ENCODE measurements around the gene HEBP1.
"Not testable (repeated sequence)": the region's sequence is repeated elsewhere in the genome, so short reads cannot be mapped to it uniquely, and the experiment has no call there.

Gene HEBP1, protein sequence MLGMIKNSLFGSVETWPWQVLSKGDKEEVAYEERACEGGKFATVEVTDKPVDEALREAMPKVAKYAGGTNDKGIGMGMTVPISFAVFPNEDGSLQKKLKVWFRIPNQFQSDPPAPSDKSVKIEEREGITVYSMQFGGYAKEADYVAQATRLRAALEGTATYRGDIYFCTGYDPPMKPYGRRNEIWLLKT

DNA sequence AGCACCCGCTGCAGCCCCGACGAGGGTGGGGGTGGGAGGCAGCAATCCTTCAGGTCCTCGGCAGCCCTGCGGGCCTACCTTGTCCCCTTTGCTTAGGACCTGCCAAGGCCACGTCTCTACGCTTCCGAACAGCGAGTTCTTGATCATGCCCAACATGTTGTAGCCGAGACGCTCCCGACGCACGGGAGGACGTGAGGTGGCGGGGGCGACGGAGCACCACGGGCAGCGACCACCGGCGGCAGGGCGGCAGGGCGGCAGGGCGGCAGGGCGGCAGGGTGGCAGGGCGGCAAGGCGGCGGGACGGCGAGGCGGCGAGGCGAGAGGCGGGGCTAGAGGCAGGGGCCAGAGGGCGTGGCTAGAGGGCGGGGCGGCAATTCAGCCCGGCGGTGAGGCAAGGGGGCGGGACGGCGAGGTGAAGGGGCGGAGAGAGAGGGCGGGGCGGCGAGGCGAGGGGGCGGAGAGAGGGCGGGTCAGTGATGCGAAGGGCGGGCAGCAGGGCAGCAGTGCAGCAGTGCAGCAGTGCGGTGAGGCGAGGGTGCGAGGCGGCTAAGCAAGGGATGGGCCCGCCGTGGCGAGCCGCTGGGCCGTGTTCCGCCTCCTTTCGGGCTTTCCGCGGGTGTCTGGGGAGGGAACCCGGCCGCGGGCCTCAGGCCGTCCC is at the start of gene HEBP1:
HEBP1 (minus strand) TSS at position 307 of the 657 bp plus-strand sequence; CDS start at position 156, 151 bp downstream.
- DNase-seq: peak; percentile 99

DNA sequence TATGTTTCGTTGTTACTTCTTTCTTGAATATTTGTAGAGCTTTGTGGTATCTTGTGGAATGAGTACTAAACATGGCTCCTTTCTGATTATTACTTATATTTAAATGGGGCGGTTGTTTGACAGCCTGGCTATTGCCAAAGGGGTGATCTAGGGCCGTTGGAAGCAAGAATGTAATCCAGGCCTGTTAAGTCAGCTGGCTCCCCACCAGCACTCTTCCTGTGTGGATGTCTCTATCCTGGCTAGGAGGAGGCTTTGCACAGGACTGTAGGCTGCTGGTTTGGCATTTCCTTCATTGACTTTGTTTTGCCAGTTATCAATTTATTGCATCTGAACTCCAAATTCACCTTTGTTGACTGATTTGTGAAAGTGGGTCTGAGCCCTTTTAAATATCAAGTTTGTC is 49.8 kb upstream of the HEBP1 start:
- no peak for DNase-seq

DNA sequence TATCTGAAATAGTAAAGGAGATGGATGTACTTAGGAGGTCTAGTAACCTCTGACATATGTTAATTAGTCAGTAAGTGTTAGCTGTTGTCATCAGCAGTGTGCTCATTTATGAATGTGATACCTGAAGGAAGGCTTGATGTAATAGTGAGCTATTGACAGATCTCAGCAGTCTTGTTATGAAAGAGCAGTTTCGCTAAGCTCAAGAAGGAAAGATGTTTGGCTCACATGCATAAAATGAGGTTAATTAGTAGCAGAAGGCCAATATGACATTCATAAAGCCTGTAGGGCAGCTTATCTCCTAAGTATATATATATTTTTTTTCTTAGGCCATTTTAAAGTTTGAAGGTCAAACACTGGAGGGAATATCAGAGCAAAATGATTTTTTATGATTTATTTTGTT is 46.9 kb upstream of the HEBP1 start:
- no peak for DNase-seq

DNA sequence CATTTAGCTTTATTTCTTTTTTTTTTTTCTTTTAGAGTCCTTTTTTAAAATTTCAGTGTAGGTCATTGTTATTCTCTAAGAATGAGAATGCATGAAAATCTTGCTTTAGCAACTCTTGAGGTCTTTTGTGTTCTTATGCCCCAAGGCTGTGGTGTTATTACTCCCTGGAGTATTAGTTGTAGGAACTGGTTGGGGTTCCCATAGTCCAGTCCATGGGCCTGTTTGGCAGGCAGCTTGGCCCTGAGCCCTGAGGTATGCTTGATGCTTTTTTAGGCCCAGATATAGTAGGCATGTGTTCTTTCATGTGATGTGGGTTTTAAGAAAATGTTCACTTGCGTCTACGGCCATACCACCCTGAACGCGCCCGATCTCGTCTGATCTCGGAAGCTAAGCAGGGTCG is 45.8 kb upstream of the HEBP1 start:
- no peak for DNase-seq

DNA sequence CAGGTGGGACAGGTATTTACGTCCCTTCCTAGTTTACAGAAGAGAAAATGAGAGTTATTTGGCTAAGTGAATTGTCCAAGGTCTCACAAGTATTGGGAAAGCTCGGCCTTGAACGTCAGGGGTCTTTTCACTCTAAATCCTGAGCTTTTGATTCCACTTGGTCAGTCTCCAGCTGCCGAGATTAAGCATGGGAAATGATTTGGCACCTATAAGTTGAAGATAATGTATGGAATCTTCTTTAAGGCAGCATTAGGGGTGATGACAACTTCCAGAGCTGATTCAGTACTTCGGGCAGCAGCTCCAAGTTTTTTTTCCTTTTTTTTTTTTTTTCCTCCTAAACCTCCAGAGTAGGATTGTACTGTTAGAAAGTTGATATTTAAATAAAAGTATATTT is 44.8 kb upstream of the HEBP1 start:
- no peak for DNase-seq

DNA sequence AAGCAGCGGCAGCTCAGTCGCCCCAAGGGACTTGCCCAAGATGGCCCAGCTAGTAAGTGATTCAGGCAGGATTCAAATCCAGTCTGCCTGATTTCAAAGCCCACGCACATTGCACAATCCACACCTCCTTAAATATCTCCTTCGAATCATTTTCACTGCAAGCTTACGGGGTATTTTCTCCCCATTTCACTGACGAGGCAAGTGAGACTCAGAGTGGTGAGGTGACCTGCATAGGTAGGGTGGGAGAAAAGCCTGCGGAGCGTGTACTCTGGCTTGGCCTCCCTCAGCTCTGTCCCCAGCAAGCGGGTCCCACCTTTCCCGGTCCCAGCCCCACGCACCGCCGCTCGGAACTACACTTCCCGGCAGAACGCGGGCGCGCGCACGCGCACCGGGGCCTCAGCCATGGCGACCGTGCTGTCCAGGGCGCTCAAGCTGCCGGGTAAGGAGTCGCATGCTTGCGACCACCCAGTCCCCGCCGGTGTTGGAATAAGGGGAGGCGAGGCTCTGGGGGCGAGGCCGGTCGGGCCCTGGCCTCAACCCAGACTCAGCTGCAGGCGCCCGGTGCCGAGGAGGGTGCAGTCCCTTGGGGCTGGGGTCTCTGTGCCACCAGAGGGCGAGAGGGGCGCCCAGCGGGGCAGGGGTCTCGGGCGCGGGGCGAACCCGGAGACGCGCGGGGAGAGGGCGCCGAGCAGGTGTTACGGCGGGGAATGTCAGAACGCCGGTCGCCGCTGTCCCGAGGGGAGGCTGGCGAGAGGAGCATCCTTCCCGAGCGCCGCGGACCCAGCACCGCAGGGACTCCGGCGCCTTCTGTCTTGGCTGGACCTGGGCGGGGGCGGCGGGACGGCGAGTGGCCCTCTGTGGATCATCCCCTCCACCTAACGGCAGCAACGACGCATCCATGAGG is 44.2 kb upstream of the HEBP1 start, which contains the start of gene FAM234B:
FAM234B (plus strand) TSS at position 380 of the 904 bp plus-strand sequence; CDS start at position 403, 23 bp downstream.
- DNase-seq: peak; percentile 89

DNA sequence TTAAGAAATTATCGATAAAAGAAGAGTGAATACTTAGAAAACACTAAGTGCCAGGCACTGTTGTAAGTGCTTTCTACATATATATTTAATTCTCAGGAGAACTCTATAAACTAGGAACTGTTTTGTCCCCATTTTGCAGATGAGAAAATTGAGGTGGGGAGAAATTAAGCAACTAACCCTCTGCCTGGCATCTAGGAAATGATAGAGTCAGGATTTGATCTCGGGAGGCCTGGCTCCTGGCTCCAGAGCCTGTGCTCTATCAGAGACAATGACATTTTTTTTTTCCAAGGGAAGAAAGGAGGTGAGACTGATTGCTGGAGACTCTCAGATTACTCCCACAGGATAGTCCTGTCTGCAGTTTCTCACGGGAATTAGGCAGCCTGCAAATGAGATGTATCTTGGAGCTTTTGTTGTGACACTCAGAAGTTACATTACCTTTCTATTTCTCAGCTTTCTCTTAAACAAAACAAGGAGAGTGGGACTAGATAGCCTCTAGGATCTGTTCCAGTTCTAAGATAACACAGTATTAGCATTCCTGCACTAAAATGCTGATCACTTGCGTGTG is 42.7 kb upstream of the HEBP1 start:
- DNase-seq: no peak

DNA sequence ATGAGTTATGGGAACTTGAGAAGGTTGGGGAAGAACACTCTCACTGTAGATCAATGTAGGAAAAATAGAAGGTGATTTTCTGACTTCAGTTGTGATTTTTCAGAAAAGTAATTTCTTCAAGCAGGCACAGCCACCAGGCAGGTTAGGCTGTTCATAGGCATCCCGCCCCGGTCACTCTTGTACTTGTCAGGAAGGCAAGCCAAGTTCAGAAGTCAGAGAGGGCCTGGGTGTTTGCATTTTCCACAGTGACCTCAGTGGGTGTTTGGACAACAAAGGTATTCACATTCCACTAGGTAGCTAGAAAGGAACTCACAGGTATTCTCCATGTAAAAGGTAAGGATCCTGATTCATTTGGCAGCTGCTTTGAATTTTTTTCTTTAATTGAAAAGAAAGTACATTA is 41.2 kb upstream of the HEBP1 start:
- no peak for DNase-seq

DNA sequence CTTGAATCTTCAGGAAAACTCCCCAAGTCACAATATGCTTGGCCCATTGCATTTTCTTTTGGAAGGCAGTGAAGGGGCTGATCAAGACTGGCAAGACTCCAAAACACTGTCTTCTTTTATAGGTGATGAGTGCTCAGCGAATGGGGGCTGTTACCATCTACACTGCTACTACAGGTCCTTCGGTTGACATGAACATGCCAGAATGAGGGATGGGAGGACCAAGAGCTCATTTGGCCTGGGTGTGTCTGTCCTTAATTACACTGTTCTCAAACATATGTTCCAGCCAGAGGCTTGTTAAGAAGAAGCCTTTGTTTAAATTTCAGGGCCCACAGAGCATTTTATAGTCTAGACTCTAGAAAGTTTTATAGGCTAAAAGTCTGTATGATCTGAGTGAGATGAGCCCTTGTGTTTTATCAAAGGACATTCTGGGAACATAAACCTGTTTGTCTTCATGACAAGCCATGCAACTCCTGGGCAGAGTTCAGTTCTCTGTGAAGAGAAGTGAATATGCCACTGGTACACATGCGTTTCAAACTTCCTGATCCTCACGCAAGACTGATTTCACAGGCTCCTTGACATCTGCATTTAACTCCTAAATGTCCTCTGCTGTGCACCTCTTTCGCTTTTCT is 39.4 kb upstream of the HEBP1 start:
- no peak for DNase-seq

DNA sequence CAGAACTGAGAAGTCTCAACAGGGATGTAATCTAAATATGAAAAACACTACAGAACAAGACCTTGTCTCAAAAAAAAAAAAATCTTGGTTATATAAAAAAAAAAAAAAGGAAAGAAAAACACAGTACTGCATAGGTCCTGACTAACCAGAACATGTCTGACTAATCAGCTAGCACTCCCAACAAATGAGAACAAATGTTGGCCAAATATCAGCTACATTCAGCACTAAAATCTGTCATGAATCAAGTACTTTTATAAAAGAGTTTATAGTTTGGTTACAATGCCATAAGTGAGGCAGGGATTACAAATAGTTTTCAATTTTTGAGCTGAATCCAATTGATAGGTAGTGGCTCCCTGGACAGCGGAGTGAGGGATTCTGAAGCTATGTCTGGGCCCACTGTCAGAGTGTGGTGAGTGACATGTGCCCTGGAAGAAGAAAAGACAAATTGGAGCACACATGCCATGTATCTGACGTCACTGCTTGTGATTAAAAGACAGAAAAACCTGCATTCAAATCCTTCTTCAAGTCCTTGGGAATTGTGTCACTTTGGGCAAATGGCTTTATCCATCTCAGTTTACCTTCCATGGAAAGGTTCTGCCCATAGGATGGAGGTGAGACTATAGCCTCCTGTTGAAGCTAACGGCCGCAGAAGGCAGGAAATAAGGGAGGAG is 38.6 kb upstream of the HEBP1 start:
- no peak for DNase-seq

DNA sequence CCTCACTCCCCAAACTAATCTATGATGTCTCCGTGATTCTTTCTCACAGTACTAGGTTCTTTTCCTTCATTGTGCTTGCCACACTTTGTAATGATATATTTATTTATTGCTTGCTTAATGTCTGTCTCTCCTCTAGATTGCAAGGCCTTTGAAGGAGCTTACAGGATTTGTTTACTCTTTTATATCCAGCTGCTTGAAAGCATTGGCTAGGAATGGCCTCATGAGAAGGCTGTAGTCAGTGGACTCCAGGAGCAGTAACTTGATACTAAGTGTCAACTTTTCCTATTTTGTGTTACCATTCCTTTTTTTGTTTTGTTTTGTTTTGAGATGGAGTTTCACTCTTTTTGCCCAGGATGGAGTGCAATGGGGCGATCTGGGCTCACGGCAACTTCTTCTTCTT is 36.8 kb upstream of the HEBP1 start:
- no peak for DNase-seq

DNA sequence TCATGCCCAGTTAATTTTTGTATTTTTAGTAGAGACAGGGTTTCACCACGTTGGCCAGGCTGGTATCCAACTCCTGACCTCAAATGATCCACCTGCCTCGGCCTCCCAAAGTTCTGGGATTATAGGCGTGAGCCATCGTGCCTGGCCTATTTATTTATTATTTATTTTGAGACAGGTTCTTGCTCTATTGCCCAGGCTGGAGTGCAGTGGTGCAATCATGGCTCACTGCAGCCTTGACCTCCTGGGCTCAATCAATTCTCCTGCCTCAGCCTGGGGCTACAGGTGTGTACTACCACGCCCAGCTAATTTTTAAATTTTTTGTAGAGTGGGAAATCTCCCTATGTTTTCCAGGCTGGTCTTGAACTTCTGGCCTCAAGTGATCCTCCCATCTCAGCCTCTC is 35.3 kb upstream of the HEBP1 start:
- DNase-seq: not testable (repeated sequence)

DNA sequence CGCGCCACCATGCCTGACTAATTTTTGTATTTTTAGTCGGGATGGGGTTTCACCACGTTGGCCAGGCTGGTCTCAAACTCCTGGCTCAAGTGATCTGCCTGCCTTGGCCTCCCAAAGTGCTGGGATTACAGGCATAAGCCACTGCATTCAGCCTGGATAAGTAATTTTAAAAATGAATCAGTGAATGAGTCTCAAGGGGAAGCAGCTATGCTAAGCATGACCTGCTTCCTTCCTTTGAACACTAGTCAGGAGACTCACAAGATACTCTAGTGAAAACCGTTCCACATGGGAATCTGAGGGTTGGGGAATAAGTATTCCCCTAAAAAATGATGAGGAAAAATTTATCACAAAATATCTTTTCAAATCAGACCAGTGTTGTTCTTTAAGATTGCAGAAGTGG is 33.4 kb upstream of the HEBP1 start:
- DNase-seq: no peak

DNA sequence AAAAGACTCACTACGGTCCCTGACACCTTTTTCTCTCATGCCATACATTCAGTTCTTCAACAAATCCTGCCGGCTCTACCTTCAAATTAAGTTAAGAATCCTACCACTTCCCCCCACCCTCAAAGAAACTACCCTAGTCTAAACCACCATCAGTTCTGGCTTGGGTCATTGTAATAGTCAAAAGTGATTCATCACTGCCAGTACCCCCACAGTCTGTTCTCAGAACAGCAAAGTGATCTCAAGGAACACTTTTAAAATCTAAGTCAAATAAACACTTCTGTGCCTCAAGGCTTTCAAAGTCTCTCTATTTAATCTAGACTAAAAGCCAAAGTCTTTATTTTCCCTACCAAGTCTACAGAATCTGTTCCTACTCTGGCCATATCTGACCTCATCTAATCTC is 32.1 kb upstream of the HEBP1 start:
- no peak for DNase-seq

DNA sequence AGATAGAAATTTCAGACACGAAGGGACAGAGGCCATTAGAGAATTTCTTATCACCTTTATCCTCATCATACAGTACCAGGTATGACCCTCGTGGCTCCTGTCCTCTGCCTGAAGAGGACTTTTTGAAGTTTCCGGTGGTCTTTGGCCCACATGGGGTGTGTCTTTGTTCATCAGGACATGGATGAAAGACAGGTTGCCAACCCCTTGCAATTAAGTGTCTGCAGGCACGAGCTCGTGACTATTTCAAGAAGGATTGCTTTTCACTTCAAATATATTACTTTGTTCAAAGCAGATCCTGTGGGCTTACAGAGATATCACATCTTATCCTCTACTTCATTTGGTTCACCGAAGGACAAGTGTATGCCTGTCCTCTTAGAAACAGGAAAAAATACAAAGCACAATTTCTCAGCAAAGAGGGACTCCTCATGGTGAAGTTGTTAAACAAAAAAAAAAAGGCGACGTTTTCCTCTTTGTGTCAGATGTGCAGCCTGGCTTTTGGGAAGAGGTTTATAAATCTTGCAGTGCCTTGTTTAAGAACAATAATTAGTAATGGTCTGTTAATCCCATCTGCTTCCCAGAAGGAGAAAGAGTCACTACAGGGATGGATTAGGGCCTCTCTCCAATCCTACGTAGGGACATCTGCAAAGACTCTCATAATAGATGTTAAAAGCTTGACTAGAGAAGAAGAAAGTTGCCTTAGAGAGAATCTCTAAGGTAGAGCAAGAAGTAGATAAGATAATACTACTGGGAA is 30.7 kb upstream of the HEBP1 start:
- DNase-seq: no peak

DNA sequence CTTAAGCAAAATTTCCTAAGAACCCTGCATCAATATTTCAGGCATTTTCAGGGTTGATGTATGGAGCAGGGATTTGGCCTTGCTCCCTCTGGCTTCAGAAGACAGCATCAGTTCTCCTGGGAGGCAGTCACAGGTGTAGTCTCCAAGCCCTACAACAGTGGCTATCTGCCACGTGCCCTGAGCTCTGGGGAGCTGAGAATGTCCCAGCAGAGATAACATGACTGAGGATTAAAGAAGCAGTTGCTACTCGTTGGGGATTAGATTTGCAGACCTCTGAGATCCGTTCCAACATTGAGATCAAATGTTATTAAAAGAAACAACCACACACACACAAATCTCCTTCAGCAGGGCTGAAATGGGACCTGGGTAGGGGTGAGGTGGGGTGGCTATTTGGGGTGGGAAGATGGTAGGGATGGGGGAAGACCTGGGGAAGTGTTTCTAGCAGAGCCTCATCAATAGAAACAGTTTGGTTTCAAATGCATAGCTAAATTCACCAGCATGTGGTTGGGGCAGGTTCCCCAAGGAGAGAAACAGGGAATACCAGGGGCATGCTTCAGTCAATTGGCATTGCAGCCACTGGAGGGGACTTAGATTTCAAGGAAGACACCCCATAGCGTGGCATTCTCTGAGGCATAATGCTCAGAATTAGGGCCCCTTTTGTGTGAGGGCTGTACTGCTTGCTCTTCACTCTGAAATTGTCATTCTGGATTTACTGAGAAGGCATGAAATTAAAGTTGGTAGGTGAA is 28.9 kb upstream of the HEBP1 start:
- no peak for DNase-seq

DNA sequence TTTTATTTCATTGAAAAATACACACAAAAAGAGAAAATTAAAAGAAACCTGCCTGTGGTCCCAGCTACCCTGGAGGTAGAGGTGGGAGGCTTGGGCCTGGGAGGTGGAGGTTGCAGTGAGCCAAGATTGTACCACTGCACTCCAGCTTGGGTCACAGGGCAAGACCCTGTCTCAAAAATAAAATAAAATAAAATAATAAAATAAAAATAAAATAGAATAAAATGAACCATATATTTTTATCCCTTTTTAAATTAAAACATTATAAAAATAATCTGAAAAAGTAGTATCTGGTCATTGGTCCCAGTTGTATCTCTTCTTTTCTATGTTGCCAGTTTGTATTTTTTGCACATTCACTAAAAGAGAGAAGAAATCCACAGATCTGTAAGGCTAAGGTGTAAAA is 27.4 kb upstream of the HEBP1 start:
- no peak for DNase-seq

DNA sequence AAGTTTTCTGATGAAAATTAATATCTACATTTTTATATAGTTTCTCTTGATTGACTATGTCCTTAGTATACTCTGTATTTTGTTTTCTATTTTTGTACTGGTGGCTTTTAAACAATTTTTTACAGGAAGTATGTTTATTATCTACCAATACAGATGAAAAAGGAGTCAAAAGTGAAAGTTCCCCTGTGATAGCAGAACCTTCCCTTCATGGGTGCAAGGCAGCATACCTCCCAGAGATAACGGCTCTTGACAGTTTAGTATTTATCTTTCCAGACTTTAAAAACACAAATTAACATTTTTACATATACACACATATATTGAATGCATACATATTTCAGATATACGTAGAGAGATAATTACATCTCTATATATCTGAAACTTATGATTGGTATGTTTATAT is 27.0 kb upstream of the HEBP1 start:
- DNase-seq: no peak

DNA sequence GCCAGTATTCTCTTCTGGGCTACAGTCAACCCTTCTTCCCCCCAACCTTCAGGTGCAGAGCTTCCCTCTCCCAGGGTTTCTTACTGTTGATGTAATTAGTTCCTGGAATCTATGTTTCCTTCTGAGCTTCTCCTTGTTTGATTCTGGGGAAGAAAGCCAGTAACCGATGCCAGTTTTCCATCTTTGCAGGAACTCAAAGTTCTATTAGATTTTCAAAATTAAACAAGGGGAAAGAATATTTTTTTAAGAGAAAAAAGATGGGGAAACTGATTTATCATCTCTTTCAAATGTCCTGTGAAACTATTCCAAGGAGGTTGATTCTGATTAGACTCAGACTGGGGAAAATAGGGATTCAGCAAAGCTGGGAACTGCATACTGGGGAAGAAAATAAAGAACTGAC is 26.2 kb upstream of the HEBP1 start:
- DNase-seq: no peak

DNA sequence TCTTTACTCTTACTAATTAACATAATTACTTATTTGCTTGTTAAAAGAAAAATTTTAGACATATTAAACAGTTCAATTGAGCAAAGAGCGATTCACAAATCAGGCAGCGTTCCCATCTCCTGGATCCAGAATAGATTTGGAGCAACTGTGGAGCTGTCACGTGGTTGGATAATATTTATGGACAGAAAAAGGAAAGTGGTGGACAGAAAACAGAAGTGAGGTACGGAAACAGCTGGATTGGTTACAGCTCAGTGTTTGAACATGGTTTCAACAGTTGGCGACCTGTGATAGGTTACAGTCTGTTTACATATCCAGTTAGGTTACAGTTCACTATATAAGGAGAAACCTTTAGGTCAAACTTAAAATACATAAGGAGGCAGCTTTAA is 24.5 kb upstream of the HEBP1 start:
- no peak for DNase-seq

All from activated effector memory CD4-positive, alpha-beta T cell treated with anti-CD3 and anti-CD28 coated beads, Interleukin-2, amount 50 U/mL, for 16 hours (primary cell).